IMR-90 (cell line): ENCODE measurements around the gene HOXA10. TPM values are rescaled to one million over a fixed set of nuclear protein-coding genes. Genes with fewer than 3 reads are reported as not detected.

Experiments
- ATAC-seq: fragments of 200-7000 bp; cut with Tn5 transposase; 2 replicates; pipeline ENCODE4 v1.9.1; 2020; ENCODE audit warnings: low read depth, mild to moderate bottlenecking, moderate library complexity
- BruUV-seq: library from RNA; stranded (reverse); fragments of 400-500 nt; replicated peaks from 2 replicates; lab custom pipeline; 2021; lab: Mats Ljungman, UMichigan
- CTCF ChIA-PET: fragments of 300-600 bp; formaldehyde crosslinking; extraction: SDS; loops from one replicate; lab custom pipeline; 2021; ENCODE audit warnings: antibody characterized with exemption; lab: Yijun Ruan, JAX
- POLR2A ChIA-PET: fragments of 300-600 bp; sonication (Branson Sonifier 250); formaldehyde crosslinking; loops from one replicate; lab custom pipeline; 2022; ENCODE audit warnings: antibody characterized with exemption; ENCODE audit not compliant: unreplicated experiment; lab: Charles Lee
- DNase-seq: peaks from one replicate; pipeline ENCODE4 v3.0.0; 2013
- H2AFZ ChIP-seq: replicated peaks from 2 replicates; pipeline ENCODE3; 2013; ENCODE audit warnings: low read length, mild to moderate bottlenecking; ENCODE audit not compliant: poor library complexity
- H2AK5ac ChIP-seq: 2 replicates; pipeline ENCODE4 v1.6.1; 2013; ENCODE audit warnings: low read depth, low read length, inconsistent platforms
- H2AK9ac ChIP-seq: replicated peaks from 2 replicates; pipeline ENCODE3; 2013; ENCODE audit warnings: mild to moderate bottlenecking, low read depth, low read length, moderate library complexity; ENCODE audit not compliant: poor library complexity
- H2BK120ac ChIP-seq: 2 replicates; pipeline ENCODE4 v1.6.1; 2013; ENCODE audit warnings: low read depth, low read length, inconsistent platforms
- H2BK15ac ChIP-seq: 3 replicates; pipeline ENCODE4 v1.6.1; 2013; ENCODE audit warnings: low read depth, low read length, inconsistent platforms
- H2BK20ac ChIP-seq: 2 replicates; pipeline ENCODE4 v1.6.1; 2013; ENCODE audit warnings: low read depth, mild to moderate bottlenecking, inconsistent platforms, low read length, moderate library complexity
- H2BK5ac ChIP-seq: 2 replicates; pipeline ENCODE4 v1.6.1; 2013; ENCODE audit warnings: mild to moderate bottlenecking, low read depth, low read length, inconsistent platforms; ENCODE audit not compliant: poor library complexity, severe bottlenecking
- H3K14ac ChIP-seq: replicated peaks from 2 replicates; pipeline ENCODE4 v1.6.1; 2013; ENCODE audit warnings: low read depth, low read length, inconsistent platforms
- H3K18ac ChIP-seq: 2 replicates; pipeline ENCODE4 v1.6.1; 2013; ENCODE audit warnings: low read depth, low read length, control low read depth
- H3K23ac ChIP-seq: 2 replicates; pipeline ENCODE4 v1.6.1; 2013; ENCODE audit warnings: low read depth, low read length, inconsistent platforms
- H3K27ac ChIP-seq: 2 replicates; pipeline ENCODE4 v1.5.1; 2013; ENCODE audit warnings: mild to moderate bottlenecking, control low read depth, low read length; ENCODE audit not compliant: insufficient read depth
- H3K27me3 ChIP-seq: 2 replicates; pipeline ENCODE4 v1.6.1; 2013; ENCODE audit warnings: low read length; ENCODE audit not compliant: control insufficient read depth, insufficient read depth
- H3K36me3 ChIP-seq: 2 replicates; pipeline ENCODE4 v1.6.1; 2013; ENCODE audit warnings: low read length, mixed read lengths; ENCODE audit not compliant: control insufficient read depth, insufficient read depth
- H3K4ac ChIP-seq: 2 replicates; pipeline ENCODE4 v1.6.1; 2013; ENCODE audit warnings: low read depth, low read length, inconsistent platforms
- H3K4me1 ChIP-seq: 2 replicates; pipeline ENCODE4 v1.6.1; 2013; ENCODE audit warnings: low read length, mixed read lengths; ENCODE audit not compliant: control insufficient read depth, insufficient read depth
- H3K4me2 ChIP-seq: 2 replicates; pipeline ENCODE4 v1.6.1; 2013; ENCODE audit warnings: low read depth, mild to moderate bottlenecking, control low read depth, low read length, moderate library complexity
- H3K4me3 ChIP-seq: 2 replicates; pipeline ENCODE4 v1.5.1; 2013; ENCODE audit warnings: low read depth, mild to moderate bottlenecking, control low read depth, low read length, moderate library complexity; ENCODE audit not compliant: insufficient read depth
- H3K56ac ChIP-seq: 2 replicates; pipeline ENCODE4 v1.6.1; 2013; ENCODE audit warnings: low read length, inconsistent platforms; ENCODE audit not compliant: insufficient read depth; ENCODE audit errors: extremely low read depth
- H3K79me1 ChIP-seq, 2 experiments: 2 replicates each; pipeline ENCODE4 v1.6.1; 2013; ENCODE audit warnings: low read length in 2 of 2, inconsistent platforms in 1 of 2, low read depth in 1 of 2
- H3K9ac ChIP-seq: 2 replicates; pipeline ENCODE4 v1.6.1; 2013; ENCODE audit warnings: low read depth, low read length, control low read depth
- H3K9me1 ChIP-seq: 2 replicates; pipeline ENCODE4 v1.6.1; 2013; ENCODE audit warnings: low read length, inconsistent platforms; ENCODE audit not compliant: insufficient read depth
- H3K9me3 ChIP-seq: 2 replicates; pipeline ENCODE4 v1.6.1; 2013; ENCODE audit warnings: low read length; ENCODE audit not compliant: control insufficient read depth, insufficient read depth
- H4K20me1 ChIP-seq: 2 replicates; pipeline ENCODE4 v1.6.1; 2013; ENCODE audit warnings: low read length, inconsistent platforms; ENCODE audit not compliant: insufficient read depth
- H4K5ac ChIP-seq: 2 replicates; pipeline ENCODE4 v1.6.1; 2013; ENCODE audit warnings: mild to moderate bottlenecking, low read depth, low read length, control low read depth
- H4K8ac ChIP-seq, 2 experiments: 2 replicates each; pipeline ENCODE4 v1.6.1; 2013; ENCODE audit warnings: low read depth in 2 of 2, low read length in 2 of 2, control low read depth in 1 of 2, inconsistent platforms in 1 of 2
- H4K91ac ChIP-seq: 2 replicates; pipeline ENCODE4 v1.6.1; 2013; ENCODE audit warnings: low read depth, low read length, inconsistent platforms; ENCODE audit not compliant: insufficient read depth
- BHLHE40 ChIP-seq: fragments of 150-350 bp; IDR thresholded peaks from 2 replicates; pipeline ENCODE4 v1.6.1; 2016; ENCODE audit warnings: mild to moderate bottlenecking, low read depth, low read length
- CEBPB ChIP-seq: IDR thresholded peaks from 2 replicates; pipeline ENCODE4 v1.6.1; 2012; ENCODE audit warnings: low read depth, low read length, improper control_type of control experiment
- CHD1 ChIP-seq: IDR thresholded peaks from 2 replicates; pipeline ENCODE4 v1.6.1; 2012; ENCODE audit warnings: low read depth, low read length, improper control_type of control experiment
- FOS ChIP-seq: fragments of 150-350 bp; IDR thresholded peaks from 2 replicates; pipeline ENCODE4 v1.6.1; 2016; ENCODE audit warnings: low read depth, low read length
- MAFK ChIP-seq: IDR thresholded peaks from 2 replicates; pipeline ENCODE4 v1.6.1; 2012; ENCODE audit warnings: low read depth, low read length, improper control_type of control experiment
- MXI1 ChIP-seq: IDR thresholded peaks from 2 replicates; pipeline ENCODE4 v1.6.1; 2012; ENCODE audit warnings: low read depth, mild to moderate bottlenecking, low read length, moderate library complexity, borderline replicate concordance
- NFE2L2 ChIP-seq: fragments of 150-350 bp; IDR thresholded peaks from 2 replicates; pipeline ENCODE4 v1.6.1; 2016; ENCODE audit warnings: low read depth, mild to moderate bottlenecking, low read length
- POLR2A ChIP-seq: IDR thresholded peaks from 2 replicates; pipeline ENCODE4 v1.6.1; 2012; ENCODE audit warnings: mild to moderate bottlenecking, low read depth, low read length
- RAD21 ChIP-seq: IDR thresholded peaks from 2 replicates; pipeline ENCODE4 v1.6.1; 2012; ENCODE audit warnings: low read length, improper control_type of control experiment
- RCOR1 ChIP-seq: IDR thresholded peaks from 2 replicates; pipeline ENCODE4 v1.6.1; 2012; ENCODE audit warnings: mild to moderate bottlenecking, low read length, improper control_type of control experiment; ENCODE audit not compliant: insufficient replicate concordance
- RFX5 ChIP-seq: IDR thresholded peaks from 2 replicates; pipeline ENCODE4 v1.8.0; 2012; ENCODE audit warnings: low read depth, mild to moderate bottlenecking, low read length, moderate library complexity
- SMC3 ChIP-seq: fragments of 150-350 bp; IDR thresholded peaks from 2 replicates; pipeline ENCODE4 v1.6.1; 2016; ENCODE audit warnings: low read depth, mild to moderate bottlenecking, antibody characterized with exemption, low read length, moderate library complexity
- WGBS, 2 experiments: methylation state at CpG; one replicate each; pipeline versions ENCODE4 v1.1.5 to v1.1.7; 2013; ENCODE audit warnings: missing lambda C conversion rate in 2 of 2; ENCODE audit not compliant: insufficient read length in 1 of 2; ENCODE audit errors: extremely low coverage in 2 of 2; 5-methylcytosine and 5-hydroxymethylcytosine counted together
- dilution Hi-C: fragments of 300-500 bp; cut with HindIII; formaldehyde crosslinking; loops from one replicate; pipeline ENCODE4 v1.14.3; 2018; ENCODE audit warnings: low sequenced_read_pairs; ENCODE audit not compliant: unreplicated experiment
- in situ Hi-C: fragments of 300-500 bp; cut with MboI; formaldehyde crosslinking; loops from 3 replicates; pipeline ENCODE4 v1.14.3; 2019; ENCODE audit warnings: low sequenced_read_pairs, inconsistent platforms, mixed read lengths
- intact Hi-C: fragments of 100-400 bp; cut with micrococcal nuclease; formaldehyde crosslinking; loops from 2 replicates; pipeline ENCODE4 v1.10.0; 2022
- polyA plus RNA-seq, 3 experiments: library from polyadenylated mRNA; depleted of rRNA; stranded (reverse); fragments of >200 nt; gene quantifications; 2 replicates each; pipeline ENCODE4 v1.2.3, GENCODE V29; 2012; ENCODE audit warnings: low replicate concordance in 1 of 3
- total RNA-seq: library from RNA; depleted of rRNA; stranded (reverse); fragments of >200 nt; gene quantifications from 2 replicates; pipeline ENCODE4 v1.2.3, GENCODE V29; 2012
- TF ChIP-seq, protein P1 (sequence below): conservative IDR thresholded peaks from 2 replicates; pipeline ENCODE4 v1.5.1; 2012; ENCODE audit warnings: mild to moderate bottlenecking, low read depth, low read length, improper control_type of control experiment
- TF ChIP-seq, protein P2 (sequence below): fragments of 150-350 bp; IDR thresholded peaks from 2 replicates; pipeline ENCODE4 v1.6.1; 2016; ENCODE audit warnings: low read depth, mild to moderate bottlenecking, low read length, moderate library complexity, borderline replicate concordance
- TF ChIP-seq, protein P3 (sequence below): fragments of 150-350 bp; IDR thresholded peaks from 2 replicates; pipeline ENCODE4 v1.6.1; 2017; ENCODE audit warnings: mild to moderate bottlenecking, antibody characterized with exemption, low read length, low read depth

The HOXA10 gene
- total and polyA plus RNA-seq, 2 of the 4 experiments (the other 2 are of a cell fraction): 0.10 to 0.18 TPM

DNA sequence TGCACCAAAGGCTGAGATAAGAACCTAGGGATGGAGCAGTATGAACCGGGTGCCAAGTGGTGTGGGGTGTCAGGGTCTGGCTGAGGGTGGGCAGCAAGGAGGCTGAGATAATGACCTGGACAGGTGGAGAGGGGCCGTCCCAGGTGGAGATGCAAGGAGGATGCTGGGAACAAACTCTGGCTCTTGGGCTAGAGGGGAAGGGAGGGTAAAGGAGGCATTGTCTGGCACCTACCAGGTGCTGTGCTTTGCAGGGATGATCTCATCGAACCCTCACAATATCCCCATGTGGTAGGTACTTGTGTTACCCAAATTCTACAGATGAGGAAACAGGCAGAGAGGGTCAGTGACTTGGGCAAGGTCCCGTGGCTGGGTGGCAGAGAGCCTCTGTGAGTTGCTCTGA, 45.7 kb upstream of the HOXA10 start:
- Histone ChIP-seq H4K8ac (no peak overlapping the region), H3K4me3 (no peak overlapping the region), H3K9me1 (no peaks in the 10 kb centered on the region), H3K4me2 (no peak overlapping the region), H3K9ac (no peak overlapping the region), H2BK120ac (no peak overlapping the region), H3K79me1 (no peaks in the 10 kb centered on the region), H3K4ac (no peak overlapping the region), H2AFZ (no peak overlapping the region), H3K27ac (no peak overlapping the region), H3K36me3 (no peaks in the 10 kb centered on the region), H3K18ac (no peak overlapping the region), H3K27me3 (peaks cover 79% of the 10 kb centered on the region), H2BK20ac (no peak overlapping the region), H4K91ac (no peak overlapping the region), H3K9me3 (peaks cover 7% of the 10 kb centered on the region; the same call in 1 of the 2 replicates), H3K4me1 (no peaks in the 10 kb centered on the region), H3K23ac (no peak overlapping the region), H2AK9ac (no peak overlapping the region), H2BK15ac (no peak overlapping the region), H4K20me1 (no peaks in the 10 kb centered on the region), H4K5ac (no peak overlapping the region), H2BK5ac (no peak overlapping the region), H2AK5ac (no peak overlapping the region), H3K56ac (no peak overlapping the region), H3K14ac (no peak overlapping the region)
- no peak for DNase-seq
- intact Hi-C loops (no loop called here), dilution Hi-C loops (no loop called here), in situ Hi-C loops (no loop called here)
- POLR2A ChIA-PET: no interaction called here
- no TSS peak for BruUV-seq
- TF ChIP-seq SMC3 (no peak), NFE2L2 (no peak), MAFK (no peak), CHD1 (no peak), RAD21 (no peak), RFX5 (no peak), CEBPB (no peak), MXI1 (no peak), RCOR1 (no peak), FOS (no peak), BHLHE40 (no peak), POLR2A (no peak)
- TF ChIP-seq, protein P1, sequence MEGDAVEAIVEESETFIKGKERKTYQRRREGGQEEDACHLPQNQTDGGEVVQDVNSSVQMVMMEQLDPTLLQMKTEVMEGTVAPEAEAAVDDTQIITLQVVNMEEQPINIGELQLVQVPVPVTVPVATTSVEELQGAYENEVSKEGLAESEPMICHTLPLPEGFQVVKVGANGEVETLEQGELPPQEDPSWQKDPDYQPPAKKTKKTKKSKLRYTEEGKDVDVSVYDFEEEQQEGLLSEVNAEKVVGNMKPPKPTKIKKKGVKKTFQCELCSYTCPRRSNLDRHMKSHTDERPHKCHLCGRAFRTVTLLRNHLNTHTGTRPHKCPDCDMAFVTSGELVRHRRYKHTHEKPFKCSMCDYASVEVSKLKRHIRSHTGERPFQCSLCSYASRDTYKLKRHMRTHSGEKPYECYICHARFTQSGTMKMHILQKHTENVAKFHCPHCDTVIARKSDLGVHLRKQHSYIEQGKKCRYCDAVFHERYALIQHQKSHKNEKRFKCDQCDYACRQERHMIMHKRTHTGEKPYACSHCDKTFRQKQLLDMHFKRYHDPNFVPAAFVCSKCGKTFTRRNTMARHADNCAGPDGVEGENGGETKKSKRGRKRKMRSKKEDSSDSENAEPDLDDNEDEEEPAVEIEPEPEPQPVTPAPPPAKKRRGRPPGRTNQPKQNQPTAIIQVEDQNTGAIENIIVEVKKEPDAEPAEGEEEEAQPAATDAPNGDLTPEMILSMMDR: no peak
- TF ChIP-seq, protein P2, sequence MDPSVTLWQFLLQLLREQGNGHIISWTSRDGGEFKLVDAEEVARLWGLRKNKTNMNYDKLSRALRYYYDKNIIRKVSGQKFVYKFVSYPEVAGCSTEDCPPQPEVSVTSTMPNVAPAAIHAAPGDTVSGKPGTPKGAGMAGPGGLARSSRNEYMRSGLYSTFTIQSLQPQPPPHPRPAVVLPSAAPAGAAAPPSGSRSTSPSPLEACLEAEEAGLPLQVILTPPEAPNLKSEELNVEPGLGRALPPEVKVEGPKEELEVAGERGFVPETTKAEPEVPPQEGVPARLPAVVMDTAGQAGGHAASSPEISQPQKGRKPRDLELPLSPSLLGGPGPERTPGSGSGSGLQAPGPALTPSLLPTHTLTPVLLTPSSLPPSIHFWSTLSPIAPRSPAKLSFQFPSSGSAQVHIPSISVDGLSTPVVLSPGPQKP: no peak
- TF ChIP-seq, protein P3, sequence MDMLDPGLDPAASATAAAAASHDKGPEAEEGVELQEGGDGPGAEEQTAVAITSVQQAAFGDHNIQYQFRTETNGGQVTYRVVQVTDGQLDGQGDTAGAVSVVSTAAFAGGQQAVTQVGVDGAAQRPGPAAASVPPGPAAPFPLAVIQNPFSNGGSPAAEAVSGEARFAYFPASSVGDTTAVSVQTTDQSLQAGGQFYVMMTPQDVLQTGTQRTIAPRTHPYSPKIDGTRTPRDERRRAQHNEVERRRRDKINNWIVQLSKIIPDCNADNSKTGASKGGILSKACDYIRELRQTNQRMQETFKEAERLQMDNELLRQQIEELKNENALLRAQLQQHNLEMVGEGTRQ: no peak
- no peak for ATAC-seq
- CTCF ChIA-PET: no interaction called here
- 38% methylated on average over 1 of the region's 4 CpGs; no CpG with 5 or more reads in 1 of the 2 experiments for WGBS, 2 experiments
